Glutamatergic neuron (in vitro differentiated cells): ENCODE measurements around the gene PSMB7. TPM values are rescaled to one million over a fixed set of nuclear protein-coding genes. Genes with fewer than 3 reads are reported as not detected.
A peak's percentile ranks its signal among the peaks of the same experiment; 100 is the strongest.

Experiments
- DNase-seq: peaks from one replicate; pipeline ENCODE4 v3.0.0; 2022
- H3K27ac Mint-ChIP-seq: one replicate; pipeline ENCODE4 v1.8.0; 2020; ENCODE audit warnings: mild to moderate bottlenecking, mixed read lengths, inconsistent platforms; ENCODE audit not compliant: unreplicated experiment
- H3K27me3 Mint-ChIP-seq: one replicate; pipeline ENCODE4 v1.8.0; 2020; ENCODE audit warnings: mild to moderate bottlenecking, moderate library complexity, mixed read lengths, inconsistent platforms; ENCODE audit not compliant: unreplicated experiment
- H3K36me3 Mint-ChIP-seq: one replicate; pipeline ENCODE4 v1.8.0; 2020; ENCODE audit warnings: mild to moderate bottlenecking, mixed read lengths, inconsistent platforms; ENCODE audit not compliant: unreplicated experiment
- H3K4me1 Mint-ChIP-seq: one replicate; pipeline ENCODE4 v1.8.0; 2020; ENCODE audit warnings: mild to moderate bottlenecking, low read depth, mixed read lengths, inconsistent platforms; ENCODE audit not compliant: unreplicated experiment
- H3K4me3 Mint-ChIP-seq: one replicate; pipeline ENCODE4 v1.8.0; 2020; ENCODE audit warnings: mild to moderate bottlenecking, mixed read lengths, inconsistent platforms; ENCODE audit not compliant: unreplicated experiment
- H3K9me3 Mint-ChIP-seq: one replicate; pipeline ENCODE4 v1.8.0; 2020; ENCODE audit warnings: mild to moderate bottlenecking, moderate library complexity, mixed read lengths, inconsistent platforms; ENCODE audit not compliant: unreplicated experiment
- total RNA-seq: library from RNA; stranded (reverse); fragmentation: NEBNext Ultra II Directional; extraction: Animal tissue kit (Norgen Biotek cat#: 25700); gene quantifications from one replicate; pipeline ENCODE4 v1.2.1, GENCODE V29; 2021; ENCODE audit not compliant: unreplicated experiment
- TF ChIP-seq, protein P1 (sequence below): fragments of 200-600 bp; sonication (generic); IDR thresholded peaks from one replicate; pipeline ENCODE4 v1.5.0; 2021; ENCODE audit not compliant: partially characterized antibody, unreplicated experiment

PSMB7 gene
- total RNA-seq, 1 donor from 2014 or later = 185 TPM

- TF ChIP-seq, protein P1, sequence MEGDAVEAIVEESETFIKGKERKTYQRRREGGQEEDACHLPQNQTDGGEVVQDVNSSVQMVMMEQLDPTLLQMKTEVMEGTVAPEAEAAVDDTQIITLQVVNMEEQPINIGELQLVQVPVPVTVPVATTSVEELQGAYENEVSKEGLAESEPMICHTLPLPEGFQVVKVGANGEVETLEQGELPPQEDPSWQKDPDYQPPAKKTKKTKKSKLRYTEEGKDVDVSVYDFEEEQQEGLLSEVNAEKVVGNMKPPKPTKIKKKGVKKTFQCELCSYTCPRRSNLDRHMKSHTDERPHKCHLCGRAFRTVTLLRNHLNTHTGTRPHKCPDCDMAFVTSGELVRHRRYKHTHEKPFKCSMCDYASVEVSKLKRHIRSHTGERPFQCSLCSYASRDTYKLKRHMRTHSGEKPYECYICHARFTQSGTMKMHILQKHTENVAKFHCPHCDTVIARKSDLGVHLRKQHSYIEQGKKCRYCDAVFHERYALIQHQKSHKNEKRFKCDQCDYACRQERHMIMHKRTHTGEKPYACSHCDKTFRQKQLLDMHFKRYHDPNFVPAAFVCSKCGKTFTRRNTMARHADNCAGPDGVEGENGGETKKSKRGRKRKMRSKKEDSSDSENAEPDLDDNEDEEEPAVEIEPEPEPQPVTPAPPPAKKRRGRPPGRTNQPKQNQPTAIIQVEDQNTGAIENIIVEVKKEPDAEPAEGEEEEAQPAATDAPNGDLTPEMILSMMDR = no peak
- H3K4me1 Mint-ChIP-seq = peaks cover 8% of the 10 kb centered on the region
- H3K4me3 Mint-ChIP-seq = no peak overlapping the region
- peaks cover 9% of the 10 kb centered on the region for H3K9me3 Mint-ChIP-seq
- H3K27ac Mint-ChIP-seq = no peak overlapping the region
- no peak for DNase-seq
- peaks cover 5% of the 10 kb centered on the region for H3K27me3 Mint-ChIP-seq
- H3K36me3 Mint-ChIP-seq = no peaks in the 10 kb centered on the region
These were observed 93.8 kb downstream of the PSMB7 start for GRCh38 chr9:124321416-124321815.

DNA sequence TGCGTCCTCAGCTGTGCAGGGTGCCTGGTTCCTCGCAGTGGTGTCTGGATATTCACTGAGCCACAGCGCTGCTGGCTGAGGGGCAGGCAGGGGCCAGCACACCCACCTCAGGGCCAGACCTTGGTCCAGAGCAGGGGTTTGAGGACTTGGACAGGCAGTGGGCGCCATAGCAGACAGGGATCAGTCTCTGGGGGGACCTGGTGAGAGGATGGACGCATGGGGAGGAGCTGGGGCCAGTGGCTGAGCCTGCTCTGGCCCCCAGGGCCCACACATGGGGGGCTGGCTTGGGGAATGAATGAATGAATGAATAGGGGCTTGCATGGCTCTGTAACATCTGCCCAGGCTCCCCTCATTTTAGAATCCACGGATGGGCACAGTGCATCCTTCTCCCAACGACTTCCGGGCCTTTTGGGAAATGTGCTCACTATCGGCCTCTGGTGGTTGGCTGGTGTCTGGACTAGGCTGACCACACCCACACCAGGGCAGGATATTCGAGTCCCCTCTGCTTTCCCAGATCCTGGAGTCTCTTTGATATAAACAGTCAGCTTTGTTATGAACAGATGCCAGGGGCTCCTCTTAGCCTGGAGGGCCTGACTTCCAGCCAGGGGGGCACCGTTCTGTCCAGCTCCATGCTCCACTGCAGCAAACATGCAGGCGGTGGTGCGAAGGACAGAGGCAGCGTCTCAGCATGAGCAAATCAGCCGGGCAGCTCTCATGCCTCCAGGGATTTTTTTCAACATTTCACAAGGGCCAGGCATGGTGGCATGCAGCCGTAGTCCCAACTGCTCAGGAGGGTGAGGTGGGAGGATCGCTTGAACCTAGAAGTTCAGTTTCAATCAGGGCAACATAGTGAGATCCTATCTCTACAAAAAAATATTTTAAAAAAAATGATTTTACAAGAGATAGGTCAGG is 94.9 kb downstream of the PSMB7 start:
- Mint-ChIP-seq H3K4me1 (peaks cover 7% of the 10 kb centered on the region), H3K9me3 (peaks cover 9% of the 10 kb centered on the region), H3K27me3 (peaks cover 5% of the 10 kb centered on the region), H3K4me3 (no peak overlapping the region), H3K36me3 (no peaks in the 10 kb centered on the region), H3K27ac (peak overlapping the region; percentile 17)
- TF ChIP-seq, protein P1 = peak; percentile 80
- peak; percentile 86 for DNase-seq

DNA sequence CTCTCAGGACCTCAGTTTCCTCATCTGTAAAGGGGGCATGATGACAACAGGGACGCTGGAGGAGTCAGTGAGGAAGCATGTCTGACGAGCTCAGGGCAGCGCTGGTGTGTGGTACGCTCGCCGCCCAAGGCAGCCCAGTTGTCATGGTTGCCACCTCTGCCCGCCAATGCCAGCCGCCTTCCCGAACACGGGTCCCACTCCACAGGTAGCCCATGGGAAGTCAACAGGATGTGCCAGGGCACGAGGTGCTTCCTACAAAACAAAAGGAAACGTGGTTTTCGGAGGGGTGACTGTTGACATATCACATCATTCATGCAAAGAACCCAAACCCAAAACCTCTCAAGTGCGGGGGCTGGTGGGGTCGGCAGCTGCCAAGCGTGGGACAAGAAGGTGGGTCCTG is 99.4 kb downstream of the PSMB7 start:
- H3K36me3 Mint-ChIP-seq = no peaks in the 10 kb centered on the region

DNA sequence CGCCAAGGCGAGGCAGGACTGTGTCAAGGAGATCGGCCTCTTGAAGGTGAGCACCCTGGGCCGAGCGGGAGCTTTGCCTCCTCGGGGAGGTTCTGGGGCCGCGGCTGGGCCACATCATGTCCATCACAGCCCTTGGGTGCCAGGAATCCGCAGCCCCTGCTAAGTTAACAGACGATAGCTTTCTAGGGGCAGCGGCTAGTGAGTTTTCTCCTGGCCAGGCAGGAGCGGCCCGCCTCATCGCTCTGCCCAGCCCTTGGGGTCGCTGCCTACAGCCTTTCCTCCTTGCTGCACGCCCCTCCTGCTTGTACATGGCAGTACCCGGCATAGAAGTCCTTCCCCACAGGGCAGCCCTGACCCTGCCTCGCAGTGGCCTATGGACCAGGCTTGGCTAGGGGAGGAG is 101.3 kb downstream of the PSMB7 start:
- no peak for DNase-seq
- Mint-ChIP-seq H3K36me3 (no peaks in the 10 kb centered on the region), H3K4me1 (no peaks in the 10 kb centered on the region), H3K27ac (no peak overlapping the region), H3K27me3 (no peaks in the 10 kb centered on the region), H3K9me3 (no peaks in the 10 kb centered on the region), H3K4me3 (no peak overlapping the region)
- TF ChIP-seq, protein P1 = no peak

More for the DNA sequence above, 99.4 kb downstream of the PSMB7 start:
- Mint-ChIP-seq H3K9me3 (peaks cover 2% of the 10 kb centered on the region), H3K27me3 (no peaks in the 10 kb centered on the region), H3K27ac (no peak overlapping the region), H3K4me3 (no peak overlapping the region), H3K4me1 (no peaks in the 10 kb centered on the region)
- TF ChIP-seq, protein P1 = no peak
- no peak for DNase-seq
